ENCODE results near the gene ALG12.

DNA sequence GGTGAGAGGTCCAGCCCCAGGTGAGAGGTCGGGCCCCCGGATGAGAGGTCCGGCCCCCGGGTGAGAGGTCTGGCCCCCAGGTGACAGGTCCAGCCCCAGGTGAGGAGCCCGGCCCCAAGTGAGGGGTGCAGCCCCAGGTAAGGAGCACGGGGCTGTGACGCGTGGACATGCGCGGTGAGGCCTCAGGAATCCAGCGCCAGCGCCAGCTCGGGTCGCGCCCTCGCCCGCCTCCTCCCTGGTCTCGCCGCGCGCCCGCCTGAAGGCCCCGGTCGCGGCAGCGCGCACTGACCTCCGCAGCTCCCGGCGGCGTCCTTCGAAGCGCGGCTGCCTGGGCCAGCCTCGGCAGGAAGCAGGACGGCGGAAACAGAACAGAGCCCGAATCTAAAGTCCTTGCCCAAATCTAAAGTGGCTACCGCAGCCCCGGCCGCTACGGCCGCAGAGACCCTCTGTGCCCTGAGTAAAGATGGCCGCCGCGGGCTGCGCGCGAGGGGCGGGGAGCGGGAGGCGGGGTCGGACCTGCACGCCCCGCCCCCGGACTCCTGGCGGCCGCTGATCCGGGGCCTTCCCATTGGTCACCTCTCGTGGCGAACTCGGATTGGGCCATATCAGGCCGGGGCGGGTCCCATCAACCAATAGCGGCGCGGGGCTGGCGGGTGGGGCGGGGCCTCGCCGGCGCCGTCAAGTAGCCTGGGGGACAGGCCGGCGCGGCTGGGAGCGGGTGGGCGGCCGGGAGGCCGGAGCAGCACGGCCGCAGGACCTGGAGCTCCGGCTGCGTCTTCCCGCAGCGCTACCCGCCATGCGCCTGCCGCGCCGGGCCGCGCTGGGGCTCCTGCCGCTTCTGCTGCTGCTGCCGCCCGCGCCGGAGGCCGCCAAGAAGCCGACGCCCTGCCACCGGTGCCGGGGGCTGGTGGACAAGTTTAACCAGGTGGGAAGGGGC is at the start of gene ALG12, which contains the start of gene CRELD2:
- TF ChIP-seq, protein P1, sequence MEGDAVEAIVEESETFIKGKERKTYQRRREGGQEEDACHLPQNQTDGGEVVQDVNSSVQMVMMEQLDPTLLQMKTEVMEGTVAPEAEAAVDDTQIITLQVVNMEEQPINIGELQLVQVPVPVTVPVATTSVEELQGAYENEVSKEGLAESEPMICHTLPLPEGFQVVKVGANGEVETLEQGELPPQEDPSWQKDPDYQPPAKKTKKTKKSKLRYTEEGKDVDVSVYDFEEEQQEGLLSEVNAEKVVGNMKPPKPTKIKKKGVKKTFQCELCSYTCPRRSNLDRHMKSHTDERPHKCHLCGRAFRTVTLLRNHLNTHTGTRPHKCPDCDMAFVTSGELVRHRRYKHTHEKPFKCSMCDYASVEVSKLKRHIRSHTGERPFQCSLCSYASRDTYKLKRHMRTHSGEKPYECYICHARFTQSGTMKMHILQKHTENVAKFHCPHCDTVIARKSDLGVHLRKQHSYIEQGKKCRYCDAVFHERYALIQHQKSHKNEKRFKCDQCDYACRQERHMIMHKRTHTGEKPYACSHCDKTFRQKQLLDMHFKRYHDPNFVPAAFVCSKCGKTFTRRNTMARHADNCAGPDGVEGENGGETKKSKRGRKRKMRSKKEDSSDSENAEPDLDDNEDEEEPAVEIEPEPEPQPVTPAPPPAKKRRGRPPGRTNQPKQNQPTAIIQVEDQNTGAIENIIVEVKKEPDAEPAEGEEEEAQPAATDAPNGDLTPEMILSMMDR (IDR thresholded peaks at IDR 0.05; ENCODE audit: low read length) = no peak
- TF ChIP-seq EZH2 (optimal IDR thresholded peaks at IDR 0.05; ENCODE audit: low read depth, low read length) = no peak
- no peak for TF ChIP-seq EZH2phosphoT487 (IDR thresholded peaks at IDR 0.05; ENCODE audit: low read length)
